OCI-LY1 (cell line): Measurements from ENCODE around the gene SGSM1.

Experiments
- CTCF ChIP-seq: fragments of 200-600 bp; sonication (generic), shearing (Covaris generic); IDR thresholded peaks from 2 replicates; pipeline ENCODE4 v1.5.1; 2017; ENCODE audit warnings: mild to moderate bottlenecking, antibody characterized with exemption, low read length, moderate library complexity, mixed read lengths
- EZH2 ChIP-seq: fragments of 200-600 bp; sonication (generic), shearing (Covaris generic); IDR thresholded peaks from 2 replicates; pipeline ENCODE4 v1.8.0; 2017; ENCODE audit warnings: borderline replicate concordance, mixed run types, mild to moderate bottlenecking, antibody characterized with exemption, low read length, moderate library complexity, mixed read lengths

- TF ChIP-seq CTCF (no peak), EZH2 (no peak)
Observed at GRCh38 chr22:24765166-24765565, 40.8 kb upstream of the SGSM1 start.
